ENCODE results near the gene PAIP2. TPM values are rescaled to one million over a fixed set of nuclear protein-coding genes. Genes with fewer than 3 reads are reported as not detected.

Gene PAIP2
- total and polyA plus RNA-seq, 2 of the 4 experiments (the other 2 are of a cell fraction): 41.9 to 59.5 TPM

GRCh38 chr5:139410121-139410992 lies 68.7 kb downstream of the PAIP2 start:
- POLR2A ChIA-PET (ENCODE audit: unreplicated experiment): interaction anchor here (0.5 kb wide), 1 partner anchor 154 kb away, joined by 3 read pairs; no protein-coding TSS in a partner anchor
- TF ChIP-seq BHLHE40 (IDR thresholded peaks at IDR 0.05; ENCODE audit: low read depth, low read length) (no peak), RFX5 (IDR thresholded peaks at IDR 0.05; ENCODE audit: low read depth, low read length) (no peak), ELK1 (IDR thresholded peaks at IDR 0.05; ENCODE audit: borderline replicate concordance, low read depth, low read length) (no peak), RCOR1 (IDR thresholded peaks at IDR 0.05; ENCODE audit: insufficient replicate concordance, low read length) (no peak), RAD21 (IDR thresholded peaks at IDR 0.05; ENCODE audit: low read length) (no peak), NFE2L2 (IDR thresholded peaks at IDR 0.05; ENCODE audit: low read depth, low read length) (no peak), MAFK (IDR thresholded peaks at IDR 0.05; ENCODE audit: low read depth, low read length) (no peak), MAZ (IDR thresholded peaks at IDR 0.05; ENCODE audit: borderline replicate concordance, low read depth, low read length) (no peak), CEBPB (IDR thresholded peaks at IDR 0.05; ENCODE audit: low read depth, low read length) (no peak), USF2 (IDR thresholded peaks at IDR 0.05; ENCODE audit: low read depth, low read length) (no peak), CHD1 (IDR thresholded peaks at IDR 0.05; ENCODE audit: low read depth, low read length) (no peak), SMC3 (IDR thresholded peaks at IDR 0.05; ENCODE audit: low read depth, low read length) (no peak), MXI1 (IDR thresholded peaks at IDR 0.05; ENCODE audit: borderline replicate concordance, low read depth, low read length) (no peak), CTCF (conservative IDR thresholded peaks at IDR 0.05; ENCODE audit: low read depth, low read length) (no peak)

More at GRCh38 chr5:139410121-139410992, 68.7 kb downstream of the PAIP2 start:
- Histone ChIP-seq H3K27me3 (ENCODE audit: control insufficient read depth, insufficient read depth, low read length) (no peaks in the 10 kb centered on the region), H3K4me2 (ENCODE audit: low read depth, low read length) (no peak overlapping the region), H2BK120ac (ENCODE audit: low read depth, low read length) (no peak overlapping the region), H2AK5ac (ENCODE audit: low read depth, low read length) (no peak overlapping the region), H3K27ac (ENCODE audit: insufficient read depth, low read length) (no peak overlapping the region), H2AK9ac (replicated peaks; ENCODE audit: low read depth, low read length, poor library complexity) (no peak overlapping the region), H3K9ac (ENCODE audit: low read depth, low read length) (no peak overlapping the region), H2AFZ (replicated peaks; ENCODE audit: low read length, poor library complexity) (no peak overlapping the region), H4K20me1 (ENCODE audit: insufficient read depth, low read length) (no peaks in the 10 kb centered on the region), H2BK5ac (ENCODE audit: low read depth, low read length, poor library complexity, severe bottlenecking) (no peak overlapping the region), H3K4ac (ENCODE audit: low read depth, low read length) (no peak overlapping the region), H3K4me3 (ENCODE audit: insufficient read depth, low read depth, low read length) (no peak overlapping the region), H4K91ac (ENCODE audit: insufficient read depth, low read depth, low read length) (no peak overlapping the region), H3K23ac (ENCODE audit: low read depth, low read length) (no peak overlapping the region), H2BK20ac (ENCODE audit: low read depth, low read length) (no peak overlapping the region), H3K4me1 (ENCODE audit: control insufficient read depth, insufficient read depth, low read length) (peaks cover 2% of the 10 kb centered on the region; the same call in 1 of the 2 replicates), H3K56ac (ENCODE audit: extremely low read depth, insufficient read depth, low read length) (no peak overlapping the region), H4K5ac (ENCODE audit: low read depth, low read length) (no peak overlapping the region), H3K79me1 (ENCODE audit: low read depth in 1 of 2, low read length in 2 of 2) (no peaks in the 10 kb centered on the region), H3K14ac (replicated peaks; ENCODE audit: low read depth, low read length) (no peak overlapping the region), H3K9me3 (ENCODE audit: control insufficient read depth, insufficient read depth, low read length) (no peaks in the 10 kb centered on the region), H3K18ac (ENCODE audit: low read depth, low read length) (no peak overlapping the region), H4K8ac (ENCODE audit: low read depth in 2 of 2, low read length in 2 of 2) (no peak overlapping the region), H3K36me3 (ENCODE audit: control insufficient read depth, insufficient read depth, low read length) (peaks cover 6% of the 10 kb centered on the region; the same call in 1 of the 2 replicates), H3K9me1 (ENCODE audit: insufficient read depth, low read length) (no peaks in the 10 kb centered on the region), H2BK15ac (ENCODE audit: low read depth, low read length) (no peak overlapping the region)
- 80% methylated on average over 2 of the region's 6 CpGs; no CpG with 5 or more reads in 1 of the 2 experiments for WGBS, 2 experiments (ENCODE audit: extremely low coverage in 2 of 2, insufficient read length in 1 of 2)
- intact Hi-C loops (cut with micrococcal nuclease) (no loop called here), dilution Hi-C loops (cut with HindIII; ENCODE audit: low sequenced_read_pairs, unreplicated experiment) (loop anchor here (25.0 kb wide), 1 partner anchor 102 kb away; no protein-coding TSS in a partner anchor), in situ Hi-C loops (cut with MboI; ENCODE audit: low sequenced_read_pairs) (no loop called here)
- CTCF ChIA-PET: no interaction called here
- DNase-seq (peak; percentile 35), ATAC-seq (ENCODE audit: low read depth) (peak; percentile 56)
- BruUV-seq (replicated peaks): no TSS peak

All from IMR-90 (cell line).